Measurements from ENCODE around the gene CNTFR.

The CNTFR gene

DNA sequence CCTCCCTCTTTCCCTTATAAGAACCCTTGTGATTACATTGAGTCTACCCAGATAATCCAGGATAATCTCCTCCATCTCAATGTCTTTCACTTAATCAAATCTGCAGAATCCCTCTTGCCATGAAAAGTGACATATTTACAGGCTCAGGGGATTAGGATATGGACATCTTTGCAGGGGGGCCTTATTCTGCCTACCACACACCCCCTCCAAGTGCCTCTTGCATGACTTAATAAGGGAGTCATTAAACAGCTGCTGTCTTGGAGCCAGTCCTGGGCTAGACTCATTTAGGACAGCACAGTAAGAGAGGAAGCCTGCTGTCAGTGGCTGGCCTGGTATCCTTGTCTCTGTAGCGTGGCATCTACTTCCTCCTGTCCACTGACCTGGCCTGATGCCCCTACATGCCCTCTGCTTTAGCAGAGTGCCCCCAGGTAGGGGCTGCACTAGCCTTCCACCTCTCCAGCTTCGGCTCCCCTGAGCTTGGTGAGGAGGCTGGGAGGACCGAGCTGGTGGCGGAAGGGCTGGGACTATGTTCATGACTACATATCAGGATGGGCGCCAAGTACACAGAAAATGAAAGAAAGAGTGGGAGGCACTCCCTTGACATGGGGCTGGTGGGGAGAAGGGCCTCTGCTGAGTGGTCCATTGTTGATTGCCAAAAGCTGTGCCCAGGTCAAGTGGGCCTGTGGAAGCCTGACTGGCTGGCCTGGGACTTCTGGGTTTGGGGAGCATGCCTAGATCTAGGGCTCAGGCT, 84.0 kb downstream of the CNTFR start:
- no peak for DNase-seq (ENCODE audit: low read depth)

DNA sequence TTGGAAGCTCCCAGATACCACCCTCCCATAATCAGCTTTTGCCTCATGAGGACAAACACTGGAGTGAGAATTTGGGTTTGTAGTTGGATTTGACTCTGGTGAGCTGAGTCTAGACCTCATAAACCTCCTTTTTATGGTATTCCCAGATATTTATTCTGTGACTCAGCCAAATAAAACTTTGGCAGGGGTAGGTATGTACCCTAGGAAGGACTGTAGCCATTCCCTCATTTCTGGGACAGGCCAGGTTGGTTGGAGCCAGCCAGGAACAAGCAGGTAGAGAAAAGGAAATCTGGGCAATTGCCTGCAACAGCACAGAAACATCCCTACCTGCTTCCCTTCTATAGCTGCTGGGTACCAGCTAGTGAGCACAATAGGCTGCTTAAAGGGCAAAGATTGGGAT, 86.1 kb downstream of the CNTFR start:
- DNase-seq (ENCODE audit: low read depth) = no peak

DNA sequence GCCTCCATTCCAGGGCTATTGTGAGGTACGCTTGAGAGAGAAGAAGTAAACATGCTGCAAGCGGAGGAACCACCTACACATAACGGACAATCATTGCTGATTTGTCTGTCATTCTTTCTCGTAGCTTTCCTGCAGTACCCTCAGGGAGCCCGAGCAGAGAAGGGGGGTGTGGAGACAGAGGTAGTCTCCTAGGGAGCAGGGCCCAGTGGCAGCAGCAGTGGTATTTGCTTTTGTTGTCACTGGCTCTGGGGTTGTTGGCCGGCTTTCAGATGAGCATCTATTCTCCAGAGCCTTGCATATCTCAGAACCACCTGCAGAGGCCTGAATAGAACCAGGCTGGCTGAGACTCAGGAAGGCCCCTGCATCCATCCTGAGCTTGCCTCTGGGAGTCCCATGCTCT, 86.6 kb downstream of the CNTFR start:
- no peak for DNase-seq (ENCODE audit: low read depth)

DNA sequence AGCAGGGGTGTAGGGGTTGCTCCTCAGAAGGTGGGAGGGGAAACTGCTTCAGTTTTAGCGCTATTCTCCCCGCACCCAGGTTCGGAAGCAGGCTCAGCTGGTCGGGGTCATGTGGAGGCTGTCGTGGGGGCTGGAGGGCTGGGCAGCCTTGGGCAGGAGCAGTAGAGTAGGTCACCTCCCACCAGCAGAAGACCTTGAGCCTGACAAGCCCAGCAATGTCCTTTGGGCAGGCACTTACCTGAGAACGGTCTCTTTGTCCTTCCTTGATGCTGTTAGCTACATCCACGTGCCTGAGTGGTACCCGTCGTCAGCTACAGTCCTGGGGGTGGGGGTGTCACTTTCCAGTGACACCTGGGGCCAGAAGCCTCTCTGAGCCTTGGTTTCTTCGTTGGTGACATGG, 87.1 kb downstream of the CNTFR start:
- no peak for DNase-seq (ENCODE audit: low read depth)

DNA sequence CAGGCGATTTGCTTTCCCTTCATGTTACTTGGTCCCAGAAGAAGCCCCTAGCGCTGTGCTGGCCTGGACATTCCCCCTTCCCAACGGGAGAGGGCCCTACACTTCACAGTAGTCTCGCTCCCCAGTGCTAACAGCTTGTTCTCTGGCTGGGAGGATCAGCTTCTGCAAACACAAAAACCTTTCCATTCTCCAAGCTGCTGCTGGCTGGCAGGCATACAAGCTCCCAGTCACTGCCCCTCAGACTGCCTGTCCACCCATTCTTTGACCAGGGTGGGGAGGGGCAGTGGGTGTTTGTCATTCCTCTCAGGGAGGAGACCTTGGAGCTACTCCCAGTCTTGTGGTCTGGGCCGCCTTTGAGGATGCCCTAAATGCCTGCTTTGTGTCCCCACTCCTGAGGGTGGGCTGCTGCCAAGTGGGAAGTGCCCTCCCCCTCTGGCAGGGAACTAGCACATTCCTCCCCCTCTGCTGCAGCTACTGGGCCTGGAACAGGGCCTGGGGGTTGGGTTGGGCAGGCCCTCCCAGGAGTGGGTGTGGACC, 87.6 kb downstream of the CNTFR start:
- DNase-seq (ENCODE audit: low read depth) = no peak

Measured in stimulated activated CD4-positive, alpha-beta T cell treated with anti-CD3 and anti-CD28 coated beads, Interleukin-2, amount 100 ng/mL, for 4 hours (primary cell).